ENCODE data around the gene ZNF280A.
A peak's percentile ranks its signal among the peaks of the same experiment; 100 is the strongest.
"Not testable (repeated sequence)": the region's sequence is repeated elsewhere in the genome, so short reads cannot be mapped to it uniquely, and the experiment has no call there.

Gene ZNF280A

DNA sequence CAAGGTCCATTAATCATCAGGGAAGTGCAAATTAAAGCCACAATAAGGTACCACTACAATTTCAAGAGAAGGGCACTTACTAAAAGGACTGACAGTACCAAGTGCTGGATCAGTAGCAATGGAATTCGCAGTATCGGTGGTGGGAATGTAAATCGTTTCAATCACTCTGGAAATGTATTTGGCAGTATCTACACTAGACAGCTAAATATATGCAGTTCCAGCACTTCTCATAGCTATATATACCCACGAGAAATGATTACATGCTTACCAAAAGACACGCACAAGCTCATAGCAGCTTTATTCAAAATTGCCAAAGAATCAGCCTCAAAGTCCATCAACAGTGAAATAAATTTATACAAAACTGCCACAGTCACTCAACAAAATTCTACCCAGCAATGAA lies 7.1 kb downstream of the ZNF280A start:
- H3K27me3 ChIP-seq: peaks cover 21% of the 10 kb centered on the region

DNA sequence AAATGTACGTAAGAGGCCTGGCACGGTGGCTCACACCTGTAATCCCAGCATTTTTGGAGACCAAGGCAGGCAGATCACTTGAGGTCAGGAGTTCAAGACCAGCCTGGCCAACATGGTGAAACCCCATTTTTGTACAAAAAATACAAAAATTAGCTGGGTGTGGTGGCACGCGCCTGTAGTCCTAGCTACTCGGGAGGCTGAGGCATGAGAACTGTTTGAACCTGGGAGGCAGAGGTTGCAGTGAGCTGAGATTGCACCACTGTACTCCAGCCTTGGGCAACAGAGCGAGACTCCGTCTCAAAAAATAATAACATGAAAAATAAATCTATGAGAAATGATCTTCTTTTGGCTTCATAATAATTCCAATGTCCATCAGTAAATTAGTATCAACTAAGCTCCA lies 9.2 kb downstream of the ZNF280A start:
- H3K4me1 ChIP-seq; DNase-seq; H3K9me3 ChIP-seq; H3K36me3 ChIP-seq; H3K4me3 ChIP-seq (ENCODE audit: low read depth, low read length): not testable (repeated sequence)
- peaks cover 21% of the 10 kb centered on the region for H3K27me3 ChIP-seq

More for the DNA sequence above, 7.1 kb downstream of the ZNF280A start:
- no peak overlapping the region for H3K4me3 ChIP-seq (ENCODE audit: low read depth, low read length)
- TF ChIP-seq, protein P1, sequence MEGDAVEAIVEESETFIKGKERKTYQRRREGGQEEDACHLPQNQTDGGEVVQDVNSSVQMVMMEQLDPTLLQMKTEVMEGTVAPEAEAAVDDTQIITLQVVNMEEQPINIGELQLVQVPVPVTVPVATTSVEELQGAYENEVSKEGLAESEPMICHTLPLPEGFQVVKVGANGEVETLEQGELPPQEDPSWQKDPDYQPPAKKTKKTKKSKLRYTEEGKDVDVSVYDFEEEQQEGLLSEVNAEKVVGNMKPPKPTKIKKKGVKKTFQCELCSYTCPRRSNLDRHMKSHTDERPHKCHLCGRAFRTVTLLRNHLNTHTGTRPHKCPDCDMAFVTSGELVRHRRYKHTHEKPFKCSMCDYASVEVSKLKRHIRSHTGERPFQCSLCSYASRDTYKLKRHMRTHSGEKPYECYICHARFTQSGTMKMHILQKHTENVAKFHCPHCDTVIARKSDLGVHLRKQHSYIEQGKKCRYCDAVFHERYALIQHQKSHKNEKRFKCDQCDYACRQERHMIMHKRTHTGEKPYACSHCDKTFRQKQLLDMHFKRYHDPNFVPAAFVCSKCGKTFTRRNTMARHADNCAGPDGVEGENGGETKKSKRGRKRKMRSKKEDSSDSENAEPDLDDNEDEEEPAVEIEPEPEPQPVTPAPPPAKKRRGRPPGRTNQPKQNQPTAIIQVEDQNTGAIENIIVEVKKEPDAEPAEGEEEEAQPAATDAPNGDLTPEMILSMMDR (IDR thresholded peaks at IDR 0.05; ENCODE audit: low read depth, low read length): no peak
- H3K9me3 ChIP-seq: no peaks in the 10 kb centered on the region
- no peaks in the 10 kb centered on the region for H3K4me1 ChIP-seq
- H3K36me3 ChIP-seq: no peaks in the 10 kb centered on the region
- DNase-seq: no peak

DNA sequence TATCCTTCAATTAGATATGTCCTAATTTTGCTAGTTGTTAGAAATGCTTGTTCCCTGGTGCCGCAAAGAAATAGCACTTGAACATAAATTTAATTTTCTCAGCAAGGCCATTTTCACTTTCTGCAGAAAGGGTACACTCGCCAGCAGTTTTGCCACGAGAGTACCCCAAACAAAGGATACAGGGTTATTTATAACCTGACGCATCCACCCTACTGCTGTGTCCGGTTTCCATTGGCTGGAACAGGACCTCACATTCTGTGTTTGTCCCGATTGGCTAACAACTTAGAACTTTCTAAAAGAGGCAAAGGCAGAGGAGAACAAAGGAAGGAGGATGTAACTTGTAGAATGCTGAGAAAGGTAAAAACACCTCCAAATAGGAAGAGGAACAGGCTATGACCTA lies 10.2 kb downstream of the ZNF280A start:
- not testable (repeated sequence) for H3K36me3 ChIP-seq; H3K9me3 ChIP-seq; DNase-seq; H3K4me1 ChIP-seq; H3K4me3 ChIP-seq (ENCODE audit: low read depth, low read length)
- H3K27me3 ChIP-seq: peaks cover 21% of the 10 kb centered on the region

DNA sequence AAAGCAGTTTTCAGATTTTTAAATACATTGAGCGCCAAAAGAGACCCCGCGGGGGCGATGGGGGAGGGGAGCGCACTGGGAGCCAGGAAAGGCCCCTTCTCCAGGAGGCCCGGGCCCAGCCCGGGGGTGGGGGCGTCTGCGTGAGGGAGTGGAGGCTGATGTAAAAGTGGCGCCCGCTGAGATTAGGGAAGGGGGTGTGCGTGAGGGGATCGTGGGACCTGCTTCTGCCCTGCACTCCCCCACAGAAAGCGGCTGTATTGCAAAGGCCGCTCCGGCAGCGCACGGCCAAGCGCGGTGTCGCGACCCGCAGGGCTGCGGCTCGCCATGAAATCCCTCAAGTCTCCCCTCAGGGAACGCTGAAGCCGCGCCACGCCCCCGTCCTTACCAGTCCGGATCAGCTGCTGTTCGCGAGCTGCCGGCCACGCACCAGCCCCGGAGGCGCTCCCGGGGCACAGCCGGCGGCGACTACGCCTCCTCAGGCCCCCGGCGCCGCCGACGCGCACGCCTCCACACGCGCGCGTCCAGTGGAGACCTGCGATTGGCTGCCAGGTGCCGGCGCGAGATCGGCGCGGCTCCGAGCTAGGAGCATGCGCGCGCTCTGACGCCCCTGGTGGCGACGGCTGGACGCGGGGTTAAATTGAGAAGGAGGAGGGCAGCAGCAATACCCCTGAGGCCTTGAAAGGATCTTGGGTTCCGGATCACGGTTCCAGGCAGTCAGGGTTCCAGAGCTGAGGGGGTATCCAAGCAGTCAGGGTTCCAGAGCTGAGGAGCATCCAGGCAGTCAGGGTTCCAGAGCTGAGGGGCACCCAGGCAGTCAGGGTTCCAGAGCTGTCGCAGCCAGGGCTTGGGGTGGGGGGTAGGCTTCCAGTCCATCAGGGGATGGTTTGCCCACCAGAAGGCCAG lies 11.5 kb downstream of the ZNF280A start, which contains the start of gene ZNF280B:
ZNF280B (minus strand) TSS at position 469 of the 903 bp plus-strand sequence. CDS start 19,344 bp downstream, outside the sequence.
- H3K9me3 ChIP-seq: no peaks in the 10 kb centered on the region
- TF ChIP-seq, protein P1 (IDR thresholded peaks at IDR 0.05; ENCODE audit: low read depth, low read length): peak; percentile 70
- peaks cover 4% of the 10 kb centered on the region; the same call in 1 of the 2 replicates for H3K4me1 ChIP-seq
- H3K36me3 ChIP-seq: no peaks in the 10 kb centered on the region
- H3K4me3 ChIP-seq (ENCODE audit: low read depth, low read length): peak within 1 kb of the TSS; percentile 84
- peaks cover 14% of the 10 kb centered on the region for H3K27me3 ChIP-seq
- DNase-seq: peak; percentile 93

DNA sequence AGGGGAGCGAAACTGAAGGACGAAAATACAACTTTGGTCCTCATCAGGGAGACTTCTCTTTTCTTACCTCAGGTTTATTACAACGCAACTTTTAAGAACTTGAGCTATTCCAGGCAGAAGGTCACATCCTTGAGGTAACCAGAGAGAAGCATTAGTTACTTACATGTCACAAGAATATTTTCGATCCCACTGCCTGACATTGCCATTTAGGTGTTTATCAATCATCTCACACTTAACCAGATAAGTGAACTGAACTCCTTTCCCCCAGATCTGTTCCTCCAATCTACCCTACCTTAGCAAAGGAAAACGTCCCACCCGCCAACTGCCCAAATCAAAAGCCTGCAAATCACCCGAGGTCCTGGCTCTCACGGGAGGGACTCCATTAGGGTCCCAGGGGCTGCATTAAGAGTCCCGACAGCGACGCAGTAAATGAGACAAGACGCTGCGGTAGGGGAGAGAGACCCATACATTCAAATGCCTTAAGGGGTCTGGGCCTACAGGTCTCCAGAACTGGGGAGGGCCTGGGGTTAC lies 12.3 kb downstream of the ZNF280A start:
- H3K36me3 ChIP-seq: no peaks in the 10 kb centered on the region

DNA sequence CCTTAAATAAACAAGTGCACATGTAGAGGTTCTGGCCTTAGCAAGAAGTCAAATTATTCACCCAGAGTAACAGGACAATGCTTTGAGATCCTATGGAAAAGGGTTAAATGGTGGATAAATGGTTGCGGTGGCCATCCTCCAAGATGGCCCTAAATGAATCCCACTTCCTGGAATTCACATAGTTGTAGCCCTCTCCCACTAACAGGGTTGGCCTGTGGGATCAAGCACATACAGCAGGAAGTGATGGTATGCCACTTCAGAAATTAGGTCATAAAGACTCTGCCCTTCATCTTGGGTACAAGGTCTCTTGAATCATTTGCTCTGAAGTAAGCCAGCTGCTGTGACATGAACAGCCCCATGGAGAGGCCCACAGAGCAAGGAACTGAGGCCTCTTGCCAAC lies 13.3 kb downstream of the ZNF280A start:
- TF ChIP-seq, protein P1 (IDR thresholded peaks at IDR 0.05; ENCODE audit: low read depth, low read length): no peak
- no peak for DNase-seq
- no peaks in the 10 kb centered on the region; the same call in 1 of the 2 replicates for H3K27me3 ChIP-seq
- H3K4me1 ChIP-seq: peaks cover 4% of the 10 kb centered on the region; the same call in 1 of the 2 replicates
- no peaks in the 10 kb centered on the region for H3K9me3 ChIP-seq
- no peaks in the 10 kb centered on the region for H3K36me3 ChIP-seq
- no peak overlapping the region for H3K4me3 ChIP-seq (ENCODE audit: low read depth, low read length)

More for the DNA sequence above, 12.3 kb downstream of the ZNF280A start:
- no peak for DNase-seq
- H3K4me3 ChIP-seq (ENCODE audit: low read depth, low read length): peak overlapping the region; percentile 84
- peaks cover 10% of the 10 kb centered on the region for H3K27me3 ChIP-seq
- TF ChIP-seq, protein P1 (IDR thresholded peaks at IDR 0.05; ENCODE audit: low read depth, low read length): no peak
- H3K9me3 ChIP-seq: no peaks in the 10 kb centered on the region
- H3K4me1 ChIP-seq: peaks cover 4% of the 10 kb centered on the region; the same call in 1 of the 2 replicates

DNA sequence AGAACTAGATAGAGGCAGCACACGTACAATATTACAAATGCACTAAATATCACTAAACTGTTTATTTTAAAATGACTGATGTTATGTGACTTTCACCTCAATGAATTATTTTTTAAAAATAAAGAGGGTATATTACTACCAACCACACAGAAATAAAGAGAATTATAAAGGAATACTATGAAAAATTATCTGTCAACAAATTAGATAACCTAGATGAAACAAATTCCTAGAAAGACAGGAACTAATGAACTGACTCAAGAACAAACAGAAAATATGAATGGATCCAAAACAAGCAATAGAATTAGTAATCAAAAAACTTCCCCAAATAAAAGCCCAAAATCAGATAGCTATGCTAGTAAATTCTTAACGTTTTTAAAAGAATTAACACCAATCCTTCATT lies 21.8 kb downstream of the ZNF280A start:
- Histone ChIP-seq H3K4me3 (ENCODE audit: low read depth, low read length) (no peak overlapping the region), H3K9me3 (no peaks in the 10 kb centered on the region), H3K4me1 (no peaks in the 10 kb centered on the region), H3K36me3 (no peaks in the 10 kb centered on the region), H3K27me3 (no peaks in the 10 kb centered on the region)
- TF ChIP-seq, protein P1 (IDR thresholded peaks at IDR 0.05; ENCODE audit: low read depth, low read length): no peak
- no peak for DNase-seq

DNA sequence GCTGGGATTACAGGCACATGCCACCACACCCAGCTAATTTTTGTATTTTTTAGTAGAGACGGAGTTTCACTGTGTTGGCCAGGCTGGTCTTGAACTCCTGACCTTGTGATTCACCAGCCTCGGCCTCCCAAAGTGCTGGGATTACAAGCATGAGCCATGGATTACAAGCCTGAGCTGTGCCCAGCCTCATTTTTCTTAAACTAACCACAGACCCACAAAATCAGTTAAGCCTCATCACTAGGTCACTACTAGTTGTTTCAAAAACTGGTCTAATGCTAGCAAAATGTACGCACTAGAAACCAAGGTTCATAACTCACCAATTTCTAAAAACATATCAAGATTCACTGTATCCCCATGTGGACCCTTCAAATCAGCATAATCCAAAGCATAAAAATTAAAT lies 28.5 kb downstream of the ZNF280A start:
- not testable (repeated sequence) for DNase-seq

More for the DNA sequence above, 28.5 kb downstream of the ZNF280A start:
- H3K9me3 ChIP-seq; H3K4me3 ChIP-seq (ENCODE audit: low read depth, low read length); H3K27me3 ChIP-seq; H3K4me1 ChIP-seq: not testable (repeated sequence)
- peaks cover 13% of the 10 kb centered on the region for H3K36me3 ChIP-seq

Measured in BE2C (cell line).